Measurements from ENCODE around the gene DRAM2.
"Not testable (repeated sequence)": the region's sequence is repeated elsewhere in the genome, so short reads cannot be mapped to it uniquely, and the experiment has no call there.

DRAM2 gene

GRCh38 chr1:111099289-111099688 is 40.6 kb downstream of the DRAM2 start:
- no peaks in the 10 kb centered on the region for H3K4me1 ChIP-seq (ENCODE audit: control insufficient read depth, insufficient read depth, low read length)
- no peaks in the 10 kb centered on the region for H3K27me3 ChIP-seq (ENCODE audit: control insufficient read depth, insufficient read depth, low read length)
- H3K4me3 ChIP-seq (ENCODE audit: low read depth, low read length) = no peak overlapping the region
- no peak overlapping the region for H3K9ac ChIP-seq (ENCODE audit: low read depth, low read length)
- H3K9me3 ChIP-seq (ENCODE audit: control insufficient read depth, insufficient read depth, low read length) = no peaks in the 10 kb centered on the region
- H3K36me3 ChIP-seq (ENCODE audit: control insufficient read depth, insufficient read depth, low read length) = no peaks in the 10 kb centered on the region

- Histone ChIP-seq H3K9ac (ENCODE audit: low read depth, low read length) (no peak overlapping the region), H3K36me3 (ENCODE audit: control insufficient read depth, insufficient read depth, low read length) (no peaks in the 10 kb centered on the region), H3K9me3 (ENCODE audit: control insufficient read depth, insufficient read depth, low read length) (no peaks in the 10 kb centered on the region), H3K4me3 (ENCODE audit: low read depth, low read length) (no peak overlapping the region), H3K4me1 (ENCODE audit: control insufficient read depth, insufficient read depth, low read length) (no peaks in the 10 kb centered on the region), H3K27me3 (ENCODE audit: control insufficient read depth, insufficient read depth, low read length) (no peaks in the 10 kb centered on the region)
Measured at GRCh38 chr1:111097356-111098099, 42.4 kb downstream of the DRAM2 start.

GRCh38 chr1:111095421-111095820 is 44.5 kb downstream of the DRAM2 start:
- not testable (repeated sequence) for H3K36me3 ChIP-seq (ENCODE audit: control insufficient read depth, insufficient read depth, low read length); H3K4me3 ChIP-seq (ENCODE audit: low read depth, low read length); H3K9ac ChIP-seq (ENCODE audit: low read depth, low read length); H3K9me3 ChIP-seq (ENCODE audit: control insufficient read depth, insufficient read depth, low read length); H3K4me1 ChIP-seq (ENCODE audit: control insufficient read depth, insufficient read depth, low read length); H3K27me3 ChIP-seq (ENCODE audit: control insufficient read depth, insufficient read depth, low read length)

- Histone ChIP-seq H3K27me3 (ENCODE audit: control insufficient read depth, insufficient read depth, low read length) (no peaks in the 10 kb centered on the region), H3K9me3 (ENCODE audit: control insufficient read depth, insufficient read depth, low read length) (no peaks in the 10 kb centered on the region), H3K4me1 (ENCODE audit: control insufficient read depth, insufficient read depth, low read length) (no peaks in the 10 kb centered on the region), H3K36me3 (ENCODE audit: control insufficient read depth, insufficient read depth, low read length) (no peaks in the 10 kb centered on the region), H3K9ac (ENCODE audit: low read depth, low read length) (no peak overlapping the region), H3K4me3 (ENCODE audit: low read depth, low read length) (no peak overlapping the region)
Measured at GRCh38 chr1:111089638-111090037, 50.3 kb downstream of the DRAM2 start.

- H3K4me3 ChIP-seq (ENCODE audit: low read depth, low read length) = no peak overlapping the region
Measured at GRCh38 chr1:111085676-111086075, 54.2 kb downstream of the DRAM2 start.

GRCh38 chr1:111084999-111085398 is 54.9 kb downstream of the DRAM2 start:
- H3K36me3 ChIP-seq (ENCODE audit: control insufficient read depth, insufficient read depth, low read length) = no peaks in the 10 kb centered on the region
- H3K9ac ChIP-seq (ENCODE audit: low read depth, low read length) = no peak overlapping the region
- H3K27me3 ChIP-seq (ENCODE audit: control insufficient read depth, insufficient read depth, low read length) = no peaks in the 10 kb centered on the region
- peaks cover 4% of the 10 kb centered on the region for H3K9me3 ChIP-seq (ENCODE audit: control insufficient read depth, insufficient read depth, low read length)
- no peak overlapping the region for H3K4me3 ChIP-seq (ENCODE audit: low read depth, low read length)
- H3K4me1 ChIP-seq (ENCODE audit: control insufficient read depth, insufficient read depth, low read length) = no peaks in the 10 kb centered on the region

More at GRCh38 chr1:111085676-111086075, 54.2 kb downstream of the DRAM2 start:
- Histone ChIP-seq H3K27me3 (ENCODE audit: control insufficient read depth, insufficient read depth, low read length) (no peaks in the 10 kb centered on the region), H3K9ac (ENCODE audit: low read depth, low read length) (no peak overlapping the region), H3K36me3 (ENCODE audit: control insufficient read depth, insufficient read depth, low read length) (no peaks in the 10 kb centered on the region), H3K4me1 (ENCODE audit: control insufficient read depth, insufficient read depth, low read length) (no peaks in the 10 kb centered on the region), H3K9me3 (ENCODE audit: control insufficient read depth, insufficient read depth, low read length) (peaks cover 4% of the 10 kb centered on the region)

GRCh38 chr1:111082421-111083203 is 57.3 kb downstream of the DRAM2 start:
- Histone ChIP-seq H3K36me3 (ENCODE audit: control insufficient read depth, insufficient read depth, low read length) (no peaks in the 10 kb centered on the region), H3K27me3 (ENCODE audit: control insufficient read depth, insufficient read depth, low read length) (no peaks in the 10 kb centered on the region), H3K9ac (ENCODE audit: low read depth, low read length) (no peak overlapping the region), H3K4me1 (ENCODE audit: control insufficient read depth, insufficient read depth, low read length) (no peaks in the 10 kb centered on the region), H3K9me3 (ENCODE audit: control insufficient read depth, insufficient read depth, low read length) (peaks cover 4% of the 10 kb centered on the region), H3K4me3 (ENCODE audit: low read depth, low read length) (no peak overlapping the region)

GRCh38 chr1:111079329-111079728 is 60.6 kb downstream of the DRAM2 start:
- not testable (repeated sequence) for H3K9ac ChIP-seq (ENCODE audit: low read depth, low read length); H3K36me3 ChIP-seq (ENCODE audit: control insufficient read depth, insufficient read depth, low read length); H3K27me3 ChIP-seq (ENCODE audit: control insufficient read depth, insufficient read depth, low read length); H3K4me1 ChIP-seq (ENCODE audit: control insufficient read depth, insufficient read depth, low read length); H3K9me3 ChIP-seq (ENCODE audit: control insufficient read depth, insufficient read depth, low read length); H3K4me3 ChIP-seq (ENCODE audit: low read depth, low read length)

GRCh38 chr1:111077312-111077711 is 62.6 kb downstream of the DRAM2 start:
- H3K4me1 ChIP-seq (ENCODE audit: control insufficient read depth, insufficient read depth, low read length); H3K4me3 ChIP-seq (ENCODE audit: low read depth, low read length); H3K9ac ChIP-seq (ENCODE audit: low read depth, low read length); H3K36me3 ChIP-seq (ENCODE audit: control insufficient read depth, insufficient read depth, low read length); H3K27me3 ChIP-seq (ENCODE audit: control insufficient read depth, insufficient read depth, low read length); H3K9me3 ChIP-seq (ENCODE audit: control insufficient read depth, insufficient read depth, low read length): not testable (repeated sequence)
